Neutrophil (primary cell): ENCODE measurements around the gene CHAC2.

Source experiments
- H3K27ac ChIP-seq: fragments of 200-600 bp; sonication (generic); 2 replicates; pipeline ENCODE4 v1.5.1; 2016; ENCODE audit warnings: mild to moderate bottlenecking, moderate library complexity
- H3K27me3 ChIP-seq: fragments of 200-600 bp; sonication (generic); 2 replicates; pipeline ENCODE4 v1.6.0; 2016; ENCODE audit warnings: mild to moderate bottlenecking
- H3K36me3 ChIP-seq: fragments of 200-600 bp; sonication (generic); 2 replicates; pipeline ENCODE4 v1.5.1; 2017
- H3K4me1 ChIP-seq, 2 experiments: fragments of 200-600 bp in 1 of 2; sonication (generic) in 1 of 2; 1 replicate in 1 of 2; 2 replicates in 1 of 2; pipeline versions ENCODE4 v1.5.1 to v1.6.1; 2013 to 2016; ENCODE audit warnings: low read depth in 1 of 2, low read length in 1 of 2, mild to moderate bottlenecking in 1 of 2, moderate library complexity in 1 of 2; ENCODE audit not compliant: control insufficient read depth in 1 of 2, insufficient read depth in 1 of 2
- H3K4me3 ChIP-seq, 2 experiments: fragments of 200-600 bp in 1 of 2; sonication (generic) in 1 of 2; 1 replicate in 1 of 2; 2 replicates in 1 of 2; pipeline ENCODE4 v1.5.1; 2013 to 2016; ENCODE audit warnings: low read depth in 1 of 2, low read length in 1 of 2, mild to moderate bottlenecking in 1 of 2, moderate library complexity in 1 of 2
- H3K9me3 ChIP-seq: fragments of 200-600 bp; sonication (generic); 2 replicates; pipeline ENCODE4 v1.5.1; 2016
- TF ChIP-seq, protein P1 (sequence below): fragments of 200-600 bp; sonication (generic); IDR thresholded peaks from 2 replicates; pipeline ENCODE4 v1.5.1; 2016; ENCODE audit warnings: antibody characterized with exemption

Gene CHAC2

DNA sequence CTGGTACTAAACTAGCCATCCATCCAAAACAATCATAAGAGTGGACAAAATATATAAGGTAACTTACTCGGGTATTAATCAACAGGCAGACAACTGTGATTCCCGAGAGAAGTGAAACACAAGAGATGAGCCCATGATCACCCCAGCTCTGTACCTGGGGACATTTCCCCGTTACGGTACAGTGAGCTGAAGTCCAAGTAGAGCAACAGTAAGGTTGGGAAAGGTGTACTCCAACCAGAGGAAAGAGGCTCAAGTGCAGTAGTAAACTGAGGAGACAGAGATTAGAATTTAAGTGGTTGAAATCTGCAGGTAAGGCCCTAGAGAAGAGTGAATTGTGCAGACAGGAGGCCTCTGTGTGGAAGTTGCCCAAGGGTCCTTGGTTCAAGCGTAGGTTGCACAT lies 30.5 kb upstream of the CHAC2 start:
- peaks cover 5% of the 10 kb centered on the region for H3K36me3 ChIP-seq
- peaks cover 17 to 18% of the 10 kb centered on the region in 2 experiments for H3K4me1 ChIP-seq
- TF ChIP-seq, protein P1, sequence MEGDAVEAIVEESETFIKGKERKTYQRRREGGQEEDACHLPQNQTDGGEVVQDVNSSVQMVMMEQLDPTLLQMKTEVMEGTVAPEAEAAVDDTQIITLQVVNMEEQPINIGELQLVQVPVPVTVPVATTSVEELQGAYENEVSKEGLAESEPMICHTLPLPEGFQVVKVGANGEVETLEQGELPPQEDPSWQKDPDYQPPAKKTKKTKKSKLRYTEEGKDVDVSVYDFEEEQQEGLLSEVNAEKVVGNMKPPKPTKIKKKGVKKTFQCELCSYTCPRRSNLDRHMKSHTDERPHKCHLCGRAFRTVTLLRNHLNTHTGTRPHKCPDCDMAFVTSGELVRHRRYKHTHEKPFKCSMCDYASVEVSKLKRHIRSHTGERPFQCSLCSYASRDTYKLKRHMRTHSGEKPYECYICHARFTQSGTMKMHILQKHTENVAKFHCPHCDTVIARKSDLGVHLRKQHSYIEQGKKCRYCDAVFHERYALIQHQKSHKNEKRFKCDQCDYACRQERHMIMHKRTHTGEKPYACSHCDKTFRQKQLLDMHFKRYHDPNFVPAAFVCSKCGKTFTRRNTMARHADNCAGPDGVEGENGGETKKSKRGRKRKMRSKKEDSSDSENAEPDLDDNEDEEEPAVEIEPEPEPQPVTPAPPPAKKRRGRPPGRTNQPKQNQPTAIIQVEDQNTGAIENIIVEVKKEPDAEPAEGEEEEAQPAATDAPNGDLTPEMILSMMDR: no peak
- H3K27ac ChIP-seq: no peak overlapping the region
- no peaks in the 10 kb centered on the region for H3K9me3 ChIP-seq
- H3K27me3 ChIP-seq: no peaks in the 10 kb centered on the region
- no peak overlapping the region for H3K4me3 ChIP-seq

DNA sequence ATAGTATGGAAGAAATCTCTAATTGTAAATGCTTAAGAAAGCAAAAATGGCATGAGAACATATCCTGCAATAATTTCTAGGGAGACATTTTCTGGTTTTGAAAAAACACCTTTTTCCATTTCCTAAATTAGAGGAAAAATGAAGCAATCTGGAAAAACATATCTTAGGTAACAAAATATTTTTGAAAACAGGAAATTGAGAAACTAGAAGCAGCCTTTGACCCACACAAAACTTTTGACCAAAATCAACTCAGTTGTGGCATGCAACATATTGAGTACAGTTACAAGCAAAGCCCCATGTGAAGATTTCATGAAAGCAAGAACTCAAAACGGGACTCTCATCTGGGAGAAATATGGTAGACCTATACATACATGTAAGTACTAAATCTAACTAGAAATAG lies 28.6 kb upstream of the CHAC2 start:
- no peaks in the 10 kb centered on the region for H3K9me3 ChIP-seq
- peak overlapping the region; percentile 72 for H3K27ac ChIP-seq
- no peaks in the 10 kb centered on the region for H3K36me3 ChIP-seq
- peaks cover 17 to 18% of the 10 kb centered on the region in 2 experiments for H3K4me1 ChIP-seq
- no peaks in the 10 kb centered on the region for H3K27me3 ChIP-seq
- H3K4me3 ChIP-seq: peak overlapping the region; percentile 1 to 16
- TF ChIP-seq, protein P1: no peak

- Histone ChIP-seq H3K27ac (no peak overlapping the region), H3K27me3 (no peaks in the 10 kb centered on the region), H3K9me3 (no peaks in the 10 kb centered on the region), H3K4me3 (peak overlapping the region in 1 of 2 experiments; percentile 1), H3K4me1 (peaks cover 17 to 18% of the 10 kb centered on the region in 2 experiments), H3K36me3 (no peaks in the 10 kb centered on the region)
- TF ChIP-seq, protein P1: no peak
Observed at GRCh38 chr2:53740170-53740569, 27.4 kb upstream of the CHAC2 start.

- no peak overlapping the region for H3K4me3 ChIP-seq
- TF ChIP-seq, protein P1: no peak
- H3K27ac ChIP-seq: no peak overlapping the region
- peaks cover 4 to 5% of the 10 kb centered on the region in 2 experiments for H3K4me1 ChIP-seq
- H3K27me3 ChIP-seq: no peaks in the 10 kb centered on the region
- peaks cover 8% of the 10 kb centered on the region for H3K36me3 ChIP-seq
- H3K9me3 ChIP-seq: no peaks in the 10 kb centered on the region
Observed at GRCh38 chr2:53744395-53745065, 23.1 kb upstream of the CHAC2 start.

DNA sequence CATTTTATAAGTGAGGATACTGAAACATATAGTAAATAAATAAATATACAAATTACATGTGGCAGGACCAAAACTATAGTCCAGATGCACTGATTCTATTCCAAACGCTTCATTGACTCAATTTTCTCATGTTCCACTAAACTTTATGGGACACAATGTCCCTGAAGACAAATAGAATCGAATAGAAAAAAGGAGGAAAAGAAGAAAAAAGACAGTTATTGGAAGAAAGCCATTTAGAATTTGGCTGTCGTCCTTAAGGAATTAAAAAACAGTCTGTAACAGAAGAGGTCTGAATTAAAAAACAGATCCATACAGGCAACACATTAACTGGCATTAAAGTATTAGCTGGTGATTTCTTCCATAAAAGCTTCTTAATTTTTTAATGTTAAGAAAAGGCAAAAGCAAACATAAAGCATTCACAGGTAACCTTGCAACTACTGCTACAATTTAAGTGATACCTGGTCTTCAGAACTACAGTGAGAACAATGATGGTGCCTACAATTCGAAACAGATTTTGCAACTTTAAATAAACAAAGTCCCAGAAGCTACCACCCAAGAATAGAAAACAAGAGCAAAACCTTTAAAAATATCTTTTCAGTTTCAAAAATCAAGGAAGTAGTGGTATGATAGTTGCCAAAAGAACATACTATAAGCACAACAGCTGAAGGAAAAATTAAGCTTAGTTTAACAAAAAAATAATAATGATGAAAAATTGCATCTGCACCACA lies 17.4 kb upstream of the CHAC2 start:
- Histone ChIP-seq H3K27me3 (no peaks in the 10 kb centered on the region), H3K27ac (no peak overlapping the region), H3K4me3 (no peak overlapping the region), H3K4me1 (no peaks in the 10 kb centered on the region), H3K36me3 (peaks cover 12% of the 10 kb centered on the region), H3K9me3 (no peaks in the 10 kb centered on the region)
- TF ChIP-seq, protein P1: no peak
